Neural cell (in vitro differentiated cells): ENCODE data around the gene NUDT21.

Source experiments
- EP300 ChIP-seq: fragments of 450-650 bp; conservative IDR thresholded peaks from 2 replicates; pipeline ENCODE4 v1.6.1; 2014; ENCODE audit warnings: antibody characterized with exemption, mild to moderate bottlenecking, moderate library complexity; ENCODE audit not compliant: poor library complexity, severe bottlenecking
- EZH2 ChIP-seq: fragments of 200-600, 300-800 bp; shearing (Covaris generic), sonication (generic); IDR thresholded peaks from 2 replicates; pipeline ENCODE4 v1.6.1; 2014; ENCODE audit warnings: antibody characterized with exemption, low read length, borderline replicate concordance, mild to moderate bottlenecking; ENCODE audit not compliant: insufficient read depth, poor library complexity, severe bottlenecking
- MXI1 ChIP-seq: fragments of 450-650 bp; conservative IDR thresholded peaks from 2 replicates; pipeline ENCODE4 v1.6.1; 2014; ENCODE audit warnings: antibody characterized with exemption, mild to moderate bottlenecking; ENCODE audit not compliant: poor library complexity, severe bottlenecking
- POLR2AphosphoS5 ChIP-seq: IDR thresholded peaks from 2 replicates; pipeline ENCODE4 v1.6.1; 2012
- RAD21 ChIP-seq: fragments of 450-650 bp; conservative IDR thresholded peaks from 2 replicates; pipeline ENCODE4 v1.6.1; 2014; ENCODE audit warnings: antibody characterized with exemption, mild to moderate bottlenecking, moderate library complexity
- REST ChIP-seq: IDR thresholded peaks from 2 replicates; pipeline ENCODE4 v1.6.1; 2012; ENCODE audit warnings: borderline replicate concordance
- SMC3 ChIP-seq: fragments of 450-650 bp; conservative IDR thresholded peaks from 2 replicates; pipeline ENCODE4 v1.6.1; 2014; ENCODE audit warnings: antibody characterized with exemption, mild to moderate bottlenecking, moderate library complexity; ENCODE audit not compliant: poor library complexity
- TAF1 ChIP-seq: IDR thresholded peaks from 2 replicates; pipeline ENCODE4 v1.6.1; 2012; ENCODE audit warnings: low read depth
- TF ChIP-seq, protein P1 (sequence below): fragments of 450-650 bp; IDR thresholded peaks from 2 replicates; pipeline ENCODE4 v1.5.1; 2014; ENCODE audit warnings: antibody characterized with exemption, mild to moderate bottlenecking, moderate library complexity; ENCODE audit not compliant: poor library complexity, severe bottlenecking

DNA sequence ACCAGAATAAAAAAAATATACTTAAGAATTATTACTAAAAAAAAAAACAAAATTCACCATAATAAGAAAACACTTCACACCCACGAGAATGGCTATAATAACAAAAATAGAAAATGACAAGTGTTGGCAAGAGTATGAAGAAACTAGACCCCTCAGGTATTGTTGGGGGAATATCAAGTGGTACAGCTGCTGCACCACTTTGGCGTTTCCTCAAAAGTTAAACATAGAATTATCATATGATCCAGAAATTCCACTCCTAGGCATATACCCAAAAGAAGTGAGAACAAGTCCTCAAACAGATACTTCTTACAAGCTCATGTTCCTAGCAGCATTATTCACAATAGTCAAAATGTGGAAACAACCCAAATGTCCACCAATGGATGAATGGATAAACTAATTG, 52.1 kb downstream of the NUDT21 start:
- TF ChIP-seq, protein P1, sequence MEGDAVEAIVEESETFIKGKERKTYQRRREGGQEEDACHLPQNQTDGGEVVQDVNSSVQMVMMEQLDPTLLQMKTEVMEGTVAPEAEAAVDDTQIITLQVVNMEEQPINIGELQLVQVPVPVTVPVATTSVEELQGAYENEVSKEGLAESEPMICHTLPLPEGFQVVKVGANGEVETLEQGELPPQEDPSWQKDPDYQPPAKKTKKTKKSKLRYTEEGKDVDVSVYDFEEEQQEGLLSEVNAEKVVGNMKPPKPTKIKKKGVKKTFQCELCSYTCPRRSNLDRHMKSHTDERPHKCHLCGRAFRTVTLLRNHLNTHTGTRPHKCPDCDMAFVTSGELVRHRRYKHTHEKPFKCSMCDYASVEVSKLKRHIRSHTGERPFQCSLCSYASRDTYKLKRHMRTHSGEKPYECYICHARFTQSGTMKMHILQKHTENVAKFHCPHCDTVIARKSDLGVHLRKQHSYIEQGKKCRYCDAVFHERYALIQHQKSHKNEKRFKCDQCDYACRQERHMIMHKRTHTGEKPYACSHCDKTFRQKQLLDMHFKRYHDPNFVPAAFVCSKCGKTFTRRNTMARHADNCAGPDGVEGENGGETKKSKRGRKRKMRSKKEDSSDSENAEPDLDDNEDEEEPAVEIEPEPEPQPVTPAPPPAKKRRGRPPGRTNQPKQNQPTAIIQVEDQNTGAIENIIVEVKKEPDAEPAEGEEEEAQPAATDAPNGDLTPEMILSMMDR: no peak
- no peak for TF ChIP-seq RAD21
- TF ChIP-seq POLR2AphosphoS5: no peak
- no peak for TF ChIP-seq EZH2
- TF ChIP-seq REST: no peak
- TF ChIP-seq MXI1: no peak
- no peak for TF ChIP-seq TAF1
- TF ChIP-seq EP300: no peak
- TF ChIP-seq SMC3: no peak
